HUDEP-2 (cell line): ENCODE measurements around the gene LMNTD1.
"Not testable (repeated sequence)": the region's sequence is repeated elsewhere in the genome, so short reads cannot be mapped to it uniquely, and the experiment has no call there.

Source experiments
- DNase-seq, 76 experiments: peaks; one replicate each; lab custom pipeline; 2025; ENCODE audit not compliant: unreplicated experiment in 76 of 76; lab: John Stamatoyannopoulos, UW

The LMNTD1 gene

DNA sequence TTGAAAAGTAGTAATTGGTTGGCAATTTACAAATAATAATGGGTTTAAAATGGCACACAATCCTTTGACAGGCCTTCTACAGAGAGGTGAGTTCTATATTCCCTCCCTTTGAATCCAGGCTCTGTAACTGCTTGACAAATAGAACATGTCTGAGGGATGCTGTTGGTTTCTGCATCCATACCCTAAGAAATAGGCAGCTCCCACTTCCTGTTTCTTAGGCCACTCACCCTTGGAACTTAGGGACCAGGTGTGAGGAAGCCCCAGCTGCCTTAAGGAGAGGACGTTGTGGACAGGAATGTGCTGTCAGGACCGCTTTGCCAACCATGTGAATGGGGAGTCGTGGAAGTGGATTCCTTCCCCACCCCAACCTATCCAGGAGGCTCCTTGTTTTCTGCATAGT lies 59.4 kb downstream of the LMNTD1 start:
- no peak for DNase-seq

- no peak for DNase-seq
Measured at GRCh38 chr12:25491396-25492325, 61.4 kb downstream of the LMNTD1 start.

DNA sequence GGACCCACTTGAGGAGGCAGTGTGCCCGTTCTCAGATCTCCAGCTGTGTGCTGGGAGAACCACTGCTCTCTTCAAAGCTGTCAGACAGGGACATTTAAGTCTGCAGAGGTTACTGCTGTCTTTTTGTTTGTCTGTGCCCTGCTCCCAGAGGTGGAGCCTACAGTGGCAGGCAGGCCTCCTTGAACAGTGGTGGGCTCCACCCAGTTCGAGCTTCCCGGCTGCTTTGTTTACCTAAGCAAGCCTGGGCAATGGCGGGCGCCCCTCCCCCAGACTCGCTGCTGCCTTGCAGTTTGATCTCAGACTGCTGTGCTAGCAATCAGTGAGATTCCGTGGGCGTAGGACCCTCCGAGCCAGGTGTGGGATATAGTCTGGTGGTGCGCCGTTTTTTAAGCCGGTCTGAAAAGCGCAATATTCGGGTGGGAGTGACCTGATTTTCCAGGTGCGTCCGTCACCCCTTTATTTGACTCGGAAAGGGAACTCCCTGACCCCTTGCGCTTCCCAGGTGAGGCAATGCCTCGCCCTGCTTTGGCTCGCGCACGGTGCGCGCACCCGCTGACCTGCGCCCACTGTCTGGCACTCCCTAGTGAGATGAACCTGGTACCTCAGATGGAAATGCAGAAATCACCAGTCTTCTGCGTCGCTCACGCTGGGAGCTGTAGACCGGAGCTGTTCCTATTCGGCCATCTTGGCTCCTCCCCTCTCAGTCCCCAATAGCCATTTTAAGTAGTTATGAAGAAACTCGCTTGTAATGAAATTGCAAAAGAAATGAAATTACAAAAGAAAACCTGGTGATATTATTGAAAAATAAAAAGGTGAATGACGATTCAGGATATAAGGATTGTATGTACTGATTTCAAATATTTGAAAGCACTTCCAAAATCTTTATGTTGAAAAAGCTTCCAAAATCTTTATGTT lies 63.9 kb downstream of the LMNTD1 start:
- DNase-seq = not testable (repeated sequence)

- DNase-seq = no peak
Measured at GRCh38 chr12:25482625-25483024, 70.5 kb downstream of the LMNTD1 start.

DNA sequence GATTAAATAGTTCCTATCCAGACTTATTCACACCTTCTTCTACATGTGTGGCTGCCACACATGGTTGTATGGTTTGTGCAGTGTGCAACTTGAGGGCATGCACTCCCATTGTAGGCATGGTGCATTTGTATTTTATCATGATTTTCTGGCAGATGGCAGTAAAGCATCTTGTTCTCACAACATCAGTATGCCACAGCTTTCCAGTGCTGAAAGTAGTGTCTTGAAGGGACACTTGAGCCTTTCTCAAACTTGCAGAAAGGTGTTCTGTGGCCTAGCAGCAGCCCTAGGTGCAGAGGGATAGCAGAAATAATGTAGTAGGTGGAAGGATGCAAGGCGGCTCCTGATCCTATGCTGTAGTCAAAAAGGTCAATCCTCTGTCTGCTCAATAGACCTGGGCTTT lies 72.9 kb downstream of the LMNTD1 start:
- DNase-seq = no peak

DNA sequence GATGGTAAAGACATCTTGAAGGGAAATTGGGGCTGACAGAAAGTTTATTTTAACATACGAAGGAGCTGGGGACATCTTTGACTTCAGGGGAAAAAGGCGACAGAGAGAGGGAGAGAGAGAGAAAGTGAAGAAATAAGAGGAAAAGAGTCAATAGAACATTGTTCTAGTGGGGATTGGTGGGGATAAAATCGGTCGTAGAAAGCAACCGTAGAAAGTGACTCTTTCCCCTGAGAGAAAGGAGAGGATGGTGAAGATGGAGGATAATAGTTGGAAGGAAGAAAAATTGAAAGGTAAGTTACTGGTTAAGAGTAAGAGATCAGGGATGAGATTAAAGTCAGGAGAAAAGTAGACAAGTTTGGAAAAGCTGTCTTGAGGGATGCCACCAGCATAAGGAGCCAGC lies 75.9 kb downstream of the LMNTD1 start:
- DNase-seq = no peak

DNA sequence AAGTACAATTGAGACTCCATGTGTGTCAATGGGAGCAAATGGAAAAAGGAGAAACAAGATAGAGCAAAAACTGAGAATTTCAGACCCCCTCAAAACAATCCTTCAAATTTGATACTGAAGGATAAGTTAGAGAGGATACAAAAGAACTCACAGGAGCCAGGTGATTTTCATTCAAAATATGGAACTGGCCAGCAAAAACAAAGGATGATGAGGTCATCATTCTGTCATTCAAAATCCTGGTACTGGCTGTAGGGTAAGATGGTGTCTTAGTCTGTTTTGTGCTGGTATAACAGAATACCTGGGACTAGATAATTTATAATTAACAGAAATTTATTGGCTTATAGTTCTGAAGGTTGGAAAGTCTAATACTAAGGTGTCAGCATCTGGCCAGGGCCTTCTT lies 80.6 kb downstream of the LMNTD1 start:
- no peak for DNase-seq

DNA sequence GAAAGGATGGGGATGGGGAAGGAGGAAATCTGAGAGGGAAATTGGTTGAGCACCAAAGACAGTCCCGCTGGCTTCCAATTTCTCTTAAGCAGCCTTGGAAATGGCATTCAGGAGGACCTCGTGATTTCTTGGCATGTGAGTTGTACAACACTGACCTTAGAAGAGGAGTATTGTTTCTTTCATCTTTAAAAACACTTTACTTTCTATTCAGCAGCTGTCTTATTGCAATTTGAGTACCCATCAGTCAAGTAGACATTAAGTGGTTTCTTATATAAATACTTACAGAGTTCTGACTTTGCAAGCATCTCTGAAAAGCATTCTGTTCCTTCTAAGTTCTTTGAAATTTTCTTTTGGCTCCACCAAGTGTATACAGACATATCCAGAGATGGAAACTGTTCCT lies 83.2 kb downstream of the LMNTD1 start:
- DNase-seq = no peak

- no peak for DNase-seq
Measured at GRCh38 chr12:25469368-25469767, 83.7 kb downstream of the LMNTD1 start.

DNA sequence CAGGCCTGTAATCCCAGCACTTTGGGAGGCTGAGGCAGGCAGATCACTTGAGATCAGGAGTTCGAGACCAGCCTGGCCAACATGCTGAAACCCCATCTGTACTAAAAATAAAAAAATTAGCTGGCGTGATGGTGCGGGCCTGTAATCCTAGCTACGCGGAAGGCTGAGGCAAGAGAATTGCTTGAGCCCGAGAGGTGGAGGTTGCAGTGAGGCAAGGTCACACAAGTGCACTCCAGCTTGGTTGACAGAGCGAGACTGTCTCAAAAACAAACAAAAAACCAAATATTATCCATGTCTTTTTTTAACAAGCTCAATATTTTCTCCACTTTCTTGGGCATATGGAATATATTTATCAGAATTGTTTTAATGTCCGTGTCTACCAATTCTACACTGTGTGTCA lies 89.6 kb downstream of the LMNTD1 start:
- no peak for DNase-seq

DNA sequence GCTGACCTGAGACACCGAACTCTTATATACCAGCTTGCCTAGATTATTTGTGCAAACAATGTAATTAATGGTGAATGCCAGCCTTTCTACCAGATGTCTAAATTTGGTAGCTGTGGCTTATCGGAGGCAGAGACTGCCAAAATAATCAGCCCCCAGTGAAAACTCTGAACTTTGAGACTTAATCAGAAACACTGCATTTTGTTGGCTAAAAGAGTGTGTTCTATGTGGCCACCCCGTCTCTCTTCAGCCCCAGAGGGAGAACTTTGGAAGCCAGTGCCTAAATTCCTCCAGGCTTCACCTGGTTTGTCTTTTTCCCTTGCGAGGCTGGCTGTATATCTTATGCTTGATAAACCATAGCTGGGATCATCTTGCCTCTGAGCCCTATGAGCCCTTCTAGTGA lies 90.1 kb downstream of the LMNTD1 start:
- no peak for DNase-seq

DNA sequence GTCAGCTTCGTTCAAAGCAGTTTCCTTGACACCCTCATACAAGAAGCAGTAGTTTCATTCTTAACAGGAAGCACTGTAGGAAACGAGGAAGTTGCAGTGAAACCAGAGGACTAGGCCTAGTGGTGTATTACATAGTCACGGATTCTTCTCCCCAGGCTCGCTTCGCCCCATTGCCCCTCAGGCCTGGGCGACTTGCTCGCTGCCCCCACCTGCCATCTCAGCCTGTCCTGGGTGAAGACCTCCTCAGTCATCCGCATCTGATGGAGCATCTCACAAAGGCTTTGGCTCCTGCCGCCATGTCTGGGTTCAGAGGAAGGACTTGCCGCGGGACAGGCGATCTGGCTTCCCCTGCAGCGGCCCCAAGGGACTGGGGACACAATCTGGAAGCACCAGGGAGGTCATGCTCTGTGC lies 93.5 kb downstream of the LMNTD1 start:
- no peak for DNase-seq

DNA sequence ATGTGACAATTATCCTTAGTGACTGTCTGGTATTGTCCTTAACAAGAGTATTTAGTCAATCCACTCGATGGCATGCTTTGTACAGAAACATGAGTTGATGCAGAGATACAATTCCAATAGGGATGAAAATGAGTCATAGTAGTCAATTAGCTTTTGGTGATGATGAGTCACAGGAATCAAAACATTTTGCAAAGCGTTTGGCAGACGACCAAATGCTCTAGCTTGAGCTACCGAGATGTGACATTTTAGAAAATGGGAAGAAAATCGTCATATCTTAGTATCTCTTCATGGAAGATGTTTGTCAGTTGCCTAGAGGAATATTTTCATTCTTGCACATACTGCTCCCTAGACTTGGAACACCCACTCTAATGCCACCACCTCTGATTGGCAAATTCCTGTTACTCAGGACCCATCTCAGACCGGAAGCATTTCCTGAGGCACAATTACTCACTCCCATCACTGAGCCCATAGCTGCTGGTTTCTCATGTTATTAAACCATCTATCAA lies 95.0 kb downstream of the LMNTD1 start:
- DNase-seq = no peak

DNA sequence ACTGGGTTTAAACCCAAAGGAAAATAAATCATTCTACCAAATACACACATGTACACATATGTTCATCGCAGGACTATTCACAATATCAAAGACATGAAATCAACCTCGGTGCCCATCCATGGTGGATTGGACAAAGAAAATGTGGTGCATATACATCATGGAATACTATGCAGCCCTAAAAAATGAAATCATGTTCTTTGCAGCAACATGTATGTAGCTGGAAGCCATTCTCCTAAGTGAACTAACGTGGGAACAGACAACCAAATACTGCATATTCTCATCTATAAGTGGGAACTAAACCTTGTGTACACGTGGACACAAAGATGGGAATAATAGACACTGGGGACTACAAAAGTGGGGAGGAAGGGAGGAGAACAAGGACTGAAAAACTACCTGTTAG lies 96.6 kb downstream of the LMNTD1 start:
- no peak for DNase-seq

- DNase-seq = no peak
Measured at GRCh38 chr12:25455696-25456095, 97.4 kb downstream of the LMNTD1 start.

GRCh38 chr12:25449007-25449406 lies 104.1 kb downstream of the LMNTD1 start:
- DNase-seq = no peak

DNA sequence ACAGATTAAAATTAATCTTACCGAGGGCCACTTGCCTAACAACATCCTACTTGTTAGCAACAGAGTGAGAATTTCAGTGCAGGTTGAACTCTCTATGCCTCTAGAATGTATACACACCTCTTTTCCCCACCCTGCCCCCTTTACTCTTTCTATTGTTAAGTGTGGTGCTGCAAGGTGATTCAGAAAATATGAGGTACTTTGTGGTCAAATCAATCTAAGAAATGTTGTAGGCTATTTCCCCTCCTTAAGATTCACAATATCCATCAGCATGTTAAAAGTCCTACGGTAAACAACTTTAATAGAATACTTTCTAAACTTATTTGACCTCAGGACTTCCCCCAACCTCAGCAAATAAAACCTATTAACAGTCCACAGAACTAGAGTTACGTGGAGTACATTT lies 106.0 kb downstream of the LMNTD1 start:
- no peak for DNase-seq

DNA sequence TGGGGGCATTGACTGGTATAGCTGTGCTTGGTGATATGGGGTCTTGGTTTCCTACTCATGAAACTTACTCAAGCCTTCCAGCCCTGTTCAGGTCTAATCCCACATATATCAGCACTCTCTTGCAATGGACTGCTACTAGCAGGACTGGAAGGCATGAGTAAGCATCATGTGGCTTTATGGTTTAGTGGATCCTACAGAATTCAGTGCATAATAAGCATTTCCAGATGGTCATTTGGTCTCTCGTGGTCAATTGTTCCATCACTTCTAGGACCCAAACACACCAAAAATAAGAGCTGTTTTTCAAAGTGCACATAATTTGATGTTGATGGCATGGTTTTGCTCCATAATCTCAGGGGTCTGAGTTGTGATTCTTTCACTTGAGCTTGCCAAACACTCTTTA lies 114.4 kb downstream of the LMNTD1 start:
- DNase-seq = no peak

GRCh38 chr12:25436206-25437030 lies 116.7 kb downstream of the LMNTD1 start:
- DNase-seq = peak in 19 of 76 experiments; percentile 3 to 40 (median 11)

DNA sequence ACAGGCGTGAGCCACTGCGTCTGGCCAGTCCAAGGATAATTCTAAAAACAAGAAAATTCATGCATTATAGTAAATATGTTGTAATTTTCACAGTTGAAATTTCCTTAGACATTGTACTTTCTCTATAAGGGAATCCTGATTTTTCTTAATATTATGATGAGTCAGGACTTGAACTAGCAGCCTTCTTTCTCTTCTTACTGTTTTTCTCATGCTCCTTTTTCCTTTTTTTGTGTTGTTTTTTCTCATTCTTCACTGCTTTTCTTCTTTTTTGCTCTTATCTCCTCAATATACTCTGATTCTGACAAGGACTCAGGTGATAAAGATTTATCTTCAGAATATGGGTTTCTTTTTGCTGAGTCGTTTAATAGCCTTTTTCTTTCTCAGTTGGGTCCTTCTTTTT lies 117.7 kb downstream of the LMNTD1 start:
- no peak for DNase-seq

- DNase-seq = no peak
Measured at GRCh38 chr12:25434515-25434914, 118.6 kb downstream of the LMNTD1 start.
